HL-60 (cell line): ENCODE results near the gene PCDH15.

ENCODE experiments used
- TF ChIP-seq, protein P1 (sequence below): IDR thresholded peaks from one replicate; pipeline ENCODE4 v1.5.1; 2011; ENCODE audit warnings: low read length, control low read depth, inconsistent platforms; ENCODE audit not compliant: insufficient read depth
- TF ChIP-seq, protein P2 (sequence below): IDR thresholded peaks from 2 replicates; pipeline ENCODE4 v1.6.1; 2012; ENCODE audit warnings: low read depth; ENCODE audit not compliant: insufficient replicate concordance

DNA sequence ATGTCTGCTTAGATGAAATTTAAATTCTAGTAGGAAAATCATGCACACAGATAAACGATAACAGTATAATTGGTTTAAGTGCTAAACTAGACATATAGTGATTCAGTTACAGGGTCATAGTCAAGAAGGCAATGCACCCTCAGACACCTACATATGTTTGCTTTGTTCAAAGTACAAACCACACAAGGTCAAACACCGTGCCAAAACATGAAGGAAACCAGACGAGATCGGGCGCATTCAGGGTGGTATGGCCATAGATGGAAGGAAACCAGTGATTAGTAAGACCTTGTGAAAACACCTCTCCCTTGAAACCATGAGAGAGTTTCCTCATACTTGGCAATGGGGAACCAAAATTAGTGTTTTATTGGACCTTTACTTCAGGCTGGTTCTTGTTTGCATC lies 906.9 kb downstream of the PCDH15 start:
- TF ChIP-seq, protein P1, sequence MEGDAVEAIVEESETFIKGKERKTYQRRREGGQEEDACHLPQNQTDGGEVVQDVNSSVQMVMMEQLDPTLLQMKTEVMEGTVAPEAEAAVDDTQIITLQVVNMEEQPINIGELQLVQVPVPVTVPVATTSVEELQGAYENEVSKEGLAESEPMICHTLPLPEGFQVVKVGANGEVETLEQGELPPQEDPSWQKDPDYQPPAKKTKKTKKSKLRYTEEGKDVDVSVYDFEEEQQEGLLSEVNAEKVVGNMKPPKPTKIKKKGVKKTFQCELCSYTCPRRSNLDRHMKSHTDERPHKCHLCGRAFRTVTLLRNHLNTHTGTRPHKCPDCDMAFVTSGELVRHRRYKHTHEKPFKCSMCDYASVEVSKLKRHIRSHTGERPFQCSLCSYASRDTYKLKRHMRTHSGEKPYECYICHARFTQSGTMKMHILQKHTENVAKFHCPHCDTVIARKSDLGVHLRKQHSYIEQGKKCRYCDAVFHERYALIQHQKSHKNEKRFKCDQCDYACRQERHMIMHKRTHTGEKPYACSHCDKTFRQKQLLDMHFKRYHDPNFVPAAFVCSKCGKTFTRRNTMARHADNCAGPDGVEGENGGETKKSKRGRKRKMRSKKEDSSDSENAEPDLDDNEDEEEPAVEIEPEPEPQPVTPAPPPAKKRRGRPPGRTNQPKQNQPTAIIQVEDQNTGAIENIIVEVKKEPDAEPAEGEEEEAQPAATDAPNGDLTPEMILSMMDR = no peak
- TF ChIP-seq, protein P2, sequence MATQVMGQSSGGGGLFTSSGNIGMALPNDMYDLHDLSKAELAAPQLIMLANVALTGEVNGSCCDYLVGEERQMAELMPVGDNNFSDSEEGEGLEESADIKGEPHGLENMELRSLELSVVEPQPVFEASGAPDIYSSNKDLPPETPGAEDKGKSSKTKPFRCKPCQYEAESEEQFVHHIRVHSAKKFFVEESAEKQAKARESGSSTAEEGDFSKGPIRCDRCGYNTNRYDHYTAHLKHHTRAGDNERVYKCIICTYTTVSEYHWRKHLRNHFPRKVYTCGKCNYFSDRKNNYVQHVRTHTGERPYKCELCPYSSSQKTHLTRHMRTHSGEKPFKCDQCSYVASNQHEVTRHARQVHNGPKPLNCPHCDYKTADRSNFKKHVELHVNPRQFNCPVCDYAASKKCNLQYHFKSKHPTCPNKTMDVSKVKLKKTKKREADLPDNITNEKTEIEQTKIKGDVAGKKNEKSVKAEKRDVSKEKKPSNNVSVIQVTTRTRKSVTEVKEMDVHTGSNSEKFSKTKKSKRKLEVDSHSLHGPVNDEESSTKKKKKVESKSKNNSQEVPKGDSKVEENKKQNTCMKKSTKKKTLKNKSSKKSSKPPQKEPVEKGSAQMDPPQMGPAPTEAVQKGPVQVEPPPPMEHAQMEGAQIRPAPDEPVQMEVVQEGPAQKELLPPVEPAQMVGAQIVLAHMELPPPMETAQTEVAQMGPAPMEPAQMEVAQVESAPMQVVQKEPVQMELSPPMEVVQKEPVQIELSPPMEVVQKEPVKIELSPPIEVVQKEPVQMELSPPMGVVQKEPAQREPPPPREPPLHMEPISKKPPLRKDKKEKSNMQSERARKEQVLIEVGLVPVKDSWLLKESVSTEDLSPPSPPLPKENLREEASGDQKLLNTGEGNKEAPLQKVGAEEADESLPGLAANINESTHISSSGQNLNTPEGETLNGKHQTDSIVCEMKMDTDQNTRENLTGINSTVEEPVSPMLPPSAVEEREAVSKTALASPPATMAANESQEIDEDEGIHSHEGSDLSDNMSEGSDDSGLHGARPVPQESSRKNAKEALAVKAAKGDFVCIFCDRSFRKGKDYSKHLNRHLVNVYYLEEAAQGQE = no peak
